A204.1 (cell line): ENCODE data around the gene STXBP5.

Experiments used
- FAIRE-seq: peaks from 2 replicates; lab custom pipeline; 2012; peaks lifted over from hg19 to GRCh38; lab: Jason Lieb, UNC

STXBP5 gene

DNA sequence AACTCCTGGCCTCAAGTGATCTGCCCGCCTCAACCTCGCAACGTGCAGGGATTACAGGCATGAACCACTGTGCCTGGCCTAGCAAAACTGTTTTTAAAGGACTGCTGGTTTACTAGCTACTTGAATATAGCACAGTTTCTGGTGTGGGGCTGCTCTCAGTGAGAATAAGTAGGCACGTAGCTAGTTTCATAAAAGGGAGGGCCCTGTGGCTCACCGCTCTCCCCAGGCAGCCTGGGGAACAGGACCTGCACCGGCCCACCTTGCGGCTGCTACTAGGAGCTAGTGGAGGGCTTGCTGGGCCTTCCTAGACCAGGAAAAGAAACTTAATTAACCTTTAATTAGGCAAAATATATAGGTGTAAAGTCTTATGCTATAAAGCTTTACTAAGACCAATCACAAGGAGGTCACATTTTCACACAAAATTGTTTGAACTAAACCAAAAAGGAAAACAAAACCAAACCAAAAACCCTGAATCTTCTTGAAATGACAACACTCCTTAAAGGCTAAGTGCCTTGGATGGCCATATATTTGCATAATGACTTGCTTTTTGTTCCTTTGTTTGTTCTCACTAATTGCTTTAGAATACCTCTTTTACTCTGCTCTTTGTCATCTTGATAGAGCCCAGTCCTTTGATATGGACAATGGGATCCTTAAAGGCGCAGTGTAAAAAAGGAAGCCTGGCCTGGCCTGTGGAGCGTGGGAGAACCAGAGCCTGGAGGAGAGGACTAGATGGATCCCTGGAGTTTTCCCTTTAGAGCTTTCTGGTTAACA lies 234.7 kb downstream of the STXBP5 start:
- no peak for FAIRE-seq
